ENCODE results near the gene CLCF1. TPM values are rescaled to one million over a fixed set of nuclear protein-coding genes. Genes with fewer than 3 reads are reported as not detected.

CLCF1 gene
- polyA plus RNA-seq, 1 of the 3 experiments (the other 2 are of a cell fraction): 27.0 TPM

DNA sequence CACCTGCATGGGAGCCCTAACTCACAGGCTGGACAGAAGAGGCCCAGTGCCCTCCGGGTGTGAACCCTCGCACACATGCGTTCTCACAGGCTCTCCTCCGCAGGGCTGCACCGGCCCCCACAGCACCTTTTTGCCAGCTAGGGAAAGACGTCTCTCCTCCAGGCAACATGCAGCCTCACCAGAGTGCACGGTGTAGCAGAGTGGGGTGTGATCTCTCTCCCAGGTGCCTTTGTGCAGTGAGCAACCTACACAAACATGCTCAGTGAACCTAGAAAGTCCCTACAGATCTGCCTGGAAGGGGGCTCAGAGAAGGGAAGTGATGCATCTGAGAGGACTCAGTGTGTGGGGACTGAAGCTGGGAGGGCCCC, 38.4 kb upstream of the CLCF1 start:
- no peak for TF ChIP-seq RXRA (IDR thresholded peaks at IDR 0.05; ENCODE audit: borderline replicate concordance, low read depth)
- TF ChIP-seq, protein P1, sequence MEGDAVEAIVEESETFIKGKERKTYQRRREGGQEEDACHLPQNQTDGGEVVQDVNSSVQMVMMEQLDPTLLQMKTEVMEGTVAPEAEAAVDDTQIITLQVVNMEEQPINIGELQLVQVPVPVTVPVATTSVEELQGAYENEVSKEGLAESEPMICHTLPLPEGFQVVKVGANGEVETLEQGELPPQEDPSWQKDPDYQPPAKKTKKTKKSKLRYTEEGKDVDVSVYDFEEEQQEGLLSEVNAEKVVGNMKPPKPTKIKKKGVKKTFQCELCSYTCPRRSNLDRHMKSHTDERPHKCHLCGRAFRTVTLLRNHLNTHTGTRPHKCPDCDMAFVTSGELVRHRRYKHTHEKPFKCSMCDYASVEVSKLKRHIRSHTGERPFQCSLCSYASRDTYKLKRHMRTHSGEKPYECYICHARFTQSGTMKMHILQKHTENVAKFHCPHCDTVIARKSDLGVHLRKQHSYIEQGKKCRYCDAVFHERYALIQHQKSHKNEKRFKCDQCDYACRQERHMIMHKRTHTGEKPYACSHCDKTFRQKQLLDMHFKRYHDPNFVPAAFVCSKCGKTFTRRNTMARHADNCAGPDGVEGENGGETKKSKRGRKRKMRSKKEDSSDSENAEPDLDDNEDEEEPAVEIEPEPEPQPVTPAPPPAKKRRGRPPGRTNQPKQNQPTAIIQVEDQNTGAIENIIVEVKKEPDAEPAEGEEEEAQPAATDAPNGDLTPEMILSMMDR (IDR thresholded peaks at IDR 0.05): no peak
- TF ChIP-seq, protein P2, sequence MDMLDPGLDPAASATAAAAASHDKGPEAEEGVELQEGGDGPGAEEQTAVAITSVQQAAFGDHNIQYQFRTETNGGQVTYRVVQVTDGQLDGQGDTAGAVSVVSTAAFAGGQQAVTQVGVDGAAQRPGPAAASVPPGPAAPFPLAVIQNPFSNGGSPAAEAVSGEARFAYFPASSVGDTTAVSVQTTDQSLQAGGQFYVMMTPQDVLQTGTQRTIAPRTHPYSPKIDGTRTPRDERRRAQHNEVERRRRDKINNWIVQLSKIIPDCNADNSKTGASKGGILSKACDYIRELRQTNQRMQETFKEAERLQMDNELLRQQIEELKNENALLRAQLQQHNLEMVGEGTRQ (IDR thresholded peaks at IDR 0.05; ENCODE audit: borderline replicate concordance, low read depth, low read length): no peak
- TF ChIP-seq GATA2 (CRISPR knock-in tag; IDR thresholded peaks at IDR 0.05): no peak
- H3K4me3 ChIP-seq (ENCODE audit: low read depth in 2 of 2, low read length in 1 of 2): no peak overlapping the region
- no peaks in the 10 kb centered on the region for H3K9me2 ChIP-seq
- no peaks in the 10 kb centered on the region for H3K9me3 ChIP-seq
- peaks cover 2 to 3% of the 10 kb centered on the region in 2 experiments; a peak in 1 of 4 replicates for H3K4me1 ChIP-seq (ENCODE audit: control insufficient read depth in 1 of 2, insufficient read depth in 2 of 2, low read depth in 1 of 2, low read length in 1 of 2)
- no peaks in the 10 kb centered on the region for H3K79me2 ChIP-seq (ENCODE audit: insufficient read depth)
- CTCF ChIA-PET: interaction anchor here (3.4 kb wide), 1 partner anchor 10 kb away, joined by 12 read pairs; the partner anchor contains the start of gene PPP1CA
- H3K36me3 ChIP-seq (replicated peaks in 1 of 2; ENCODE audit: control insufficient read depth in 1 of 2, insufficient read depth in 2 of 2, low read length in 1 of 2): no peaks in the 10 kb centered on the region
- H3K4me2 ChIP-seq: no peak overlapping the region
- WGBS (ENCODE audit: low lambda C conversion rate): 60% methylated on average over 5 of the region's 7 CpGs
- H4K20me1 ChIP-seq (ENCODE audit: insufficient read depth): no peaks in the 10 kb centered on the region
- no peaks in the 10 kb centered on the region for H3F3A ChIP-seq (replicated peaks; ENCODE audit: insufficient read depth)
- no peaks in the 10 kb centered on the region for H3K27me3 ChIP-seq (ENCODE audit: insufficient read depth)
- no peak overlapping the region for H3K27ac ChIP-seq (ENCODE audit: low read depth in 2 of 2, low read length in 1 of 2)
- DNase-seq: no peak
- H2AFZ ChIP-seq (ENCODE audit: low read depth): no peak overlapping the region
- no peak overlapping the region for H3K9ac ChIP-seq
- POLR2A ChIA-PET: interaction anchor here (0.9 kb wide), 1 partner anchor 10 kb away, joined by 3 read pairs; the partner anchor contains the start of gene PPP1CA

DNA sequence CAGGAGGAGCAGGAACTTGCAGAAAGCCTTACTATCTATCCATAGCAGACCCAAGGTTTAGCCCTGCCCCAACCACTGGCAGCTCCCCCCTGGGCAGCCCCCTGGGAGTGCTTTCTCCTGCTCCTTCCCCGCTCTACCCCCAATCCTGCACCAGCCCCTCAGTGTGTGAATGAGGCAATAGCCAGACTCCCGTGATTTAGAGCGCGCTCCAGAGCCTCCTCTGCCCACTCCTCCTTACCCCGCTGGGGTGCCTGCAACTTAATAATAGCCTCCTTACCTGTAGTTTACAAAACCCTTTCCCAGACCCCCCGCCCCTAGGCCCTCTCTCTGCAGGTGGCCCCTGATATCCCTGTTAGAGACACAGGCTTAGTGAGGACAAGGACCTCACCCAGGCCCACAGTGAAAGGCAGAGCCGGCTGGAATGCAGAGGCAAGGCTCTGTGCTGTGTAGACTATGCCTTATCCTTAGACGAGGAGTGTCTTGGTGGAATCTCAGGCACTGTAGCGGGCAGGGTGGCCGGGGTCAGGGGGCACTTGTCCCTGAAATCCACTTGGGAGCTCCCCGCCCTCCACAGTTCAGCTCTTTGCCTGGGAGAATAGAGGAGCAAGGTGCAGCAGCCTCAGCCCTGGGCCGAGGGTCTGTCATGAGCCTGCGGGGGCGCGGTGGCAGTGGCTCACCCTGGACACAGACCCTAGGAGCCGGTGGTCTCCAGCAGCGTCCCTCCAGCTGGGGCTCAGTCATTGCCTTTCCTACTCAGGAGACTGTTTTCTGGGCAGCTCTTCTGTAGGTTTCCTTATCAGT, 37.8 kb upstream of the CLCF1 start:
- Histone ChIP-seq H3K4me1 (ENCODE audit: control insufficient read depth in 1 of 2, insufficient read depth in 2 of 2, low read depth in 1 of 2, low read length in 1 of 2) (peaks cover 0 to 2% of the 10 kb centered on the region in 2 experiments; a peak in 1 of 4 replicates), H3K79me2 (ENCODE audit: insufficient read depth) (no peaks in the 10 kb centered on the region), H3K27ac (ENCODE audit: low read depth in 2 of 2, low read length in 1 of 2) (no peak overlapping the region), H3K27me3 (ENCODE audit: insufficient read depth) (no peaks in the 10 kb centered on the region), H3K9ac (no peak overlapping the region), H3K9me3 (no peaks in the 10 kb centered on the region), H4K20me1 (ENCODE audit: insufficient read depth) (no peaks in the 10 kb centered on the region), H2AFZ (ENCODE audit: low read depth) (no peak overlapping the region), H3K4me3 (ENCODE audit: low read depth in 2 of 2, low read length in 1 of 2) (no peak overlapping the region), H3K9me2 (no peaks in the 10 kb centered on the region), H3F3A (replicated peaks; ENCODE audit: insufficient read depth) (no peaks in the 10 kb centered on the region), H3K4me2 (no peak overlapping the region), H3K36me3 (replicated peaks in 1 of 2; ENCODE audit: control insufficient read depth in 1 of 2, insufficient read depth in 2 of 2, low read length in 1 of 2) (no peaks in the 10 kb centered on the region)
- DNase-seq: no peak
- ChIA-PET POLR2A (no interaction called here), CTCF (interaction anchor here (0.6 to 3.4 kb wide), 2 partner anchors 9 to 29 kb away, joined by 3 to 12 read pairs; partner anchors contain the start of gene PPP1CA)
- WGBS (ENCODE audit: low lambda C conversion rate): 76% methylated on average over 12 of the region's 17 CpGs
- TF ChIP-seq, protein P3, sequence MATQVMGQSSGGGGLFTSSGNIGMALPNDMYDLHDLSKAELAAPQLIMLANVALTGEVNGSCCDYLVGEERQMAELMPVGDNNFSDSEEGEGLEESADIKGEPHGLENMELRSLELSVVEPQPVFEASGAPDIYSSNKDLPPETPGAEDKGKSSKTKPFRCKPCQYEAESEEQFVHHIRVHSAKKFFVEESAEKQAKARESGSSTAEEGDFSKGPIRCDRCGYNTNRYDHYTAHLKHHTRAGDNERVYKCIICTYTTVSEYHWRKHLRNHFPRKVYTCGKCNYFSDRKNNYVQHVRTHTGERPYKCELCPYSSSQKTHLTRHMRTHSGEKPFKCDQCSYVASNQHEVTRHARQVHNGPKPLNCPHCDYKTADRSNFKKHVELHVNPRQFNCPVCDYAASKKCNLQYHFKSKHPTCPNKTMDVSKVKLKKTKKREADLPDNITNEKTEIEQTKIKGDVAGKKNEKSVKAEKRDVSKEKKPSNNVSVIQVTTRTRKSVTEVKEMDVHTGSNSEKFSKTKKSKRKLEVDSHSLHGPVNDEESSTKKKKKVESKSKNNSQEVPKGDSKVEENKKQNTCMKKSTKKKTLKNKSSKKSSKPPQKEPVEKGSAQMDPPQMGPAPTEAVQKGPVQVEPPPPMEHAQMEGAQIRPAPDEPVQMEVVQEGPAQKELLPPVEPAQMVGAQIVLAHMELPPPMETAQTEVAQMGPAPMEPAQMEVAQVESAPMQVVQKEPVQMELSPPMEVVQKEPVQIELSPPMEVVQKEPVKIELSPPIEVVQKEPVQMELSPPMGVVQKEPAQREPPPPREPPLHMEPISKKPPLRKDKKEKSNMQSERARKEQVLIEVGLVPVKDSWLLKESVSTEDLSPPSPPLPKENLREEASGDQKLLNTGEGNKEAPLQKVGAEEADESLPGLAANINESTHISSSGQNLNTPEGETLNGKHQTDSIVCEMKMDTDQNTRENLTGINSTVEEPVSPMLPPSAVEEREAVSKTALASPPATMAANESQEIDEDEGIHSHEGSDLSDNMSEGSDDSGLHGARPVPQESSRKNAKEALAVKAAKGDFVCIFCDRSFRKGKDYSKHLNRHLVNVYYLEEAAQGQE (IDR thresholded peaks at IDR 0.05; ENCODE audit: low read depth, low read length): no peak
- no peak for TF ChIP-seq RCOR1 (IDR thresholded peaks at IDR 0.05; ENCODE audit: low read length)
- no peak for TF ChIP-seq EZH2phosphoT487 (IDR thresholded peaks at IDR 0.05; ENCODE audit: borderline replicate concordance, low read depth)
- no peak for TF ChIP-seq FOSL2 (IDR thresholded peaks at IDR 0.05; ENCODE audit: borderline replicate concordance, low read depth)
- TF ChIP-seq TCF12 (IDR thresholded peaks at IDR 0.05): no peak
- no peak for TF ChIP-seq POLR2AphosphoS5 (IDR thresholded peaks at IDR 0.05; ENCODE audit: low read depth, low read length)
- no peak for TF ChIP-seq ELF1 (IDR thresholded peaks at IDR 0.05)
- no peak for TF ChIP-seq MEF2A (IDR thresholded peaks at IDR 0.05; ENCODE audit: borderline replicate concordance, low read depth)
- TF ChIP-seq, protein P4, sequence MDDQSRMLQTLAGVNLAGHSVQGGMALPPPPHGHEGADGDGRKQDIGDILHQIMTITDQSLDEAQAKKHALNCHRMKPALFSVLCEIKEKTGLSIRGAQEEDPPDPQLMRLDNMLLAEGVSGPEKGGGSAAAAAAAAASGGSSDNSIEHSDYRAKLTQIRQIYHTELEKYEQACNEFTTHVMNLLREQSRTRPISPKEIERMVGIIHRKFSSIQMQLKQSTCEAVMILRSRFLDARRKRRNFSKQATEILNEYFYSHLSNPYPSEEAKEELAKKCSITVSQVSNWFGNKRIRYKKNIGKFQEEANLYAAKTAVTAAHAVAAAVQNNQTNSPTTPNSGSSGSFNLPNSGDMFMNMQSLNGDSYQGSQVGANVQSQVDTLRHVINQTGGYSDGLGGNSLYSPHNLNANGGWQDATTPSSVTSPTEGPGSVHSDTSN (IDR thresholded peaks at IDR 0.05): no peak
- no peak for TF ChIP-seq MXI1 (IDR thresholded peaks at IDR 0.05; ENCODE audit: low read depth, low read length)
- TF ChIP-seq GATA2 (CRISPR knock-in tag; IDR thresholded peaks at IDR 0.05): no peak
- TF ChIP-seq CHD2 (IDR thresholded peaks at IDR 0.05; ENCODE audit: low read length, partially characterized antibody): no peak
- TF ChIP-seq EP300 (IDR thresholded peaks at IDR 0.05; ENCODE audit: borderline replicate concordance in 1 of 2, low read depth in 1 of 2, low read length in 1 of 2): no peak
- TF ChIP-seq, protein P5, sequence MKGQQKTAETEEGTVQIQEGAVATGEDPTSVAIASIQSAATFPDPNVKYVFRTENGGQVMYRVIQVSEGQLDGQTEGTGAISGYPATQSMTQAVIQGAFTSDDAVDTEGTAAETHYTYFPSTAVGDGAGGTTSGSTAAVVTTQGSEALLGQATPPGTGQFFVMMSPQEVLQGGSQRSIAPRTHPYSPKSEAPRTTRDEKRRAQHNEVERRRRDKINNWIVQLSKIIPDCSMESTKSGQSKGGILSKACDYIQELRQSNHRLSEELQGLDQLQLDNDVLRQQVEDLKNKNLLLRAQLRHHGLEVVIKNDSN (IDR thresholded peaks at IDR 0.05; ENCODE audit: borderline replicate concordance, low read depth): no peak
- TF ChIP-seq FOXJ3 (CRISPR knock-in tag; IDR thresholded peaks at IDR 0.05): no peak
- TF ChIP-seq JUND (IDR thresholded peaks at IDR 0.05): no peak
